Gastrocnemius medialis (tissue), 4 donors: Measurements from ENCODE around the gene JHY. TPM values are rescaled to one million over a fixed set of nuclear protein-coding genes. Genes with fewer than 3 reads are reported as not detected.

Experiments used
- ATAC-seq, 2 donors: fragments of 150-250 bp; one replicate each; pipeline ENCODE4 v1.9.1; 2016
- DNase-seq, 2 donors: peaks; one replicate each; pipeline ENCODE4 v3.0.0-alpha.2; 2019
- H3K27ac ChIP-seq, 4 donors: fragments of 200-600 bp; sonication (generic); 1 replicate in 1 of 4; 2 replicates in 3 of 4; pipeline ENCODE4 v1.5.1; 2016 to 2018; ENCODE audit warnings: mild to moderate bottlenecking in 2 of 4, moderate library complexity in 1 of 4
- H3K27me3 ChIP-seq, 3 donors: fragments of 200-600 bp; sonication (generic) in 2 of 3; 1 replicate in 1 of 3; 2 replicates in 2 of 3; pipeline versions ENCODE4 v1.5.1 to v1.6.0; 2016 to 2019; ENCODE audit warnings: mild to moderate bottlenecking in 1 of 3, moderate library complexity in 1 of 3
- H3K36me3 ChIP-seq, 2 donors: fragments of 200-600 bp; sonication (generic) in 1 of 2; one replicate each; pipeline ENCODE4 v1.5.1; 2017 to 2018
- H3K4me1 ChIP-seq, 2 donors: fragments of 200-600 bp; sonication (generic) in 1 of 2; one replicate each; pipeline ENCODE4 v1.5.1; 2016 to 2017; ENCODE audit warnings: mild to moderate bottlenecking in 2 of 2
- H3K4me3 ChIP-seq, 4 donors: fragments of 200-600 bp; sonication (generic) in 3 of 4; 1 replicate in 1 of 4; 2 replicates in 3 of 4; pipeline ENCODE4 v1.5.1; 2016 to 2019; ENCODE audit warnings: mild to moderate bottlenecking in 2 of 4
- H3K9me3 ChIP-seq, 3 donors: fragments of 200-600 bp; sonication (generic) in 2 of 3; 1 replicate in 1 of 3; 2 replicates in 2 of 3; pipeline ENCODE4 v1.5.1; 2016 to 2019
- CTCF ChIP-seq, 5 experiments: fragments of 450-650 bp in 3 of 5; fragments of 200-600 bp in 2 of 5; sonication (generic) in 2 of 5; IDR thresholded peaks in 4 of 5; conservative IDR thresholded peaks in 1 of 5; 1 replicate in 4 of 5; 2 replicates in 1 of 5; pipeline ENCODE4 v1.5.1; 2016 to 2019; ENCODE audit warnings: antibody characterized with exemption in 5 of 5, mild to moderate bottlenecking in 3 of 5, moderate library complexity in 3 of 5
- POLR2A ChIP-seq, 2 donors: fragments of 450-650 bp; IDR thresholded peaks; one replicate each; pipeline ENCODE4 v1.6.1; 2017; ENCODE audit warnings: antibody characterized with exemption in 2 of 2, mild to moderate bottlenecking in 2 of 2, moderate library complexity in 2 of 2
- in situ Hi-C, 4 donors: fragments of 200-750 bp; cut with MboI; loops; one replicate each; pipeline versions ENCODE4 v1.15.0 to v1.8.0; 2017; ENCODE audit warnings: low sequenced_read_pairs in 4 of 4
- intact Hi-C: fragments of 100-400 bp; cut with DNase I; formaldehyde crosslinking; loops from one replicate; pipeline ENCODE4 v1.15.1; 2023; ENCODE audit warnings: low total_unique reads
- total RNA-seq, 4 donors: library from RNA; depleted of rRNA; stranded (reverse); fragments of >200 nt; gene quantifications; one replicate each; pipeline versions ENCODE4 v1.1.0 to v1.2.3, GENCODE V29; 2016

Gene JHY
- total RNA-seq, 4 donors from 2014 or later = 0.16 to 1.3 (median 0.22) TPM

GRCh38 chr11:122851366-122851966 is 31.1 kb upstream of the JHY start:
- no peaks in the 10 kb centered on the region for H3K36me3 ChIP-seq
- H3K4me1 ChIP-seq = no peaks in the 10 kb centered on the region
- no peak overlapping the region for H3K27ac ChIP-seq
- ATAC-seq (no peak), DNase-seq (no peak)
- H3K4me3 ChIP-seq = no peak overlapping the region
- no peaks in the 10 kb centered on the region for H3K9me3 ChIP-seq
- TF ChIP-seq CTCF (IDR thresholded peaks at IDR 0.05 in 4 of 5, conservative IDR thresholded peaks at IDR 0.05 in 1 of 5) (no peak), POLR2A (IDR thresholded peaks at IDR 0.05) (no peak)
- no peaks in the 10 kb centered on the region for H3K27me3 ChIP-seq
- intact Hi-C loops (loop anchor here (10.0 kb wide), 1 partner anchor 57 kb away; no protein-coding TSS in a partner anchor), in situ Hi-C loops (loop anchor here in 2 of 4 donors (5.0 to 10.0 kb wide), 4 partner anchors 54 to 267 kb away; no protein-coding TSS in a partner anchor)

- TF ChIP-seq CTCF (IDR thresholded peaks at IDR 0.05 in 4 of 5, conservative IDR thresholded peaks at IDR 0.05 in 1 of 5) = no peak
- no peak for TF ChIP-seq POLR2A (IDR thresholded peaks at IDR 0.05)
- in situ Hi-C loops = loop anchor here in 2 of 4 donors (5.0 to 10.0 kb wide), 4 partner anchors 55 to 267 kb away; no protein-coding TSS in a partner anchor
- no peaks in the 10 kb centered on the region for H3K36me3 ChIP-seq
- no peaks in the 10 kb centered on the region for H3K27me3 ChIP-seq
- no peak overlapping the region for H3K4me3 ChIP-seq
- intact Hi-C loops = loop anchor here (2.0 to 10.0 kb wide), 2 partner anchors 57 to 223 kb away; no protein-coding TSS in a partner anchor
- no peaks in the 10 kb centered on the region for H3K9me3 ChIP-seq
- ATAC-seq (no peak), DNase-seq (no peak)
- H3K4me1 ChIP-seq = no peaks in the 10 kb centered on the region
- no peak overlapping the region for H3K27ac ChIP-seq
These were observed 30.3 kb upstream of the JHY start for GRCh38 chr11:122852074-122852795.

- TF ChIP-seq CTCF (IDR thresholded peaks at IDR 0.05 in 4 of 5, conservative IDR thresholded peaks at IDR 0.05 in 1 of 5) = no peak
- TF ChIP-seq POLR2A (IDR thresholded peaks at IDR 0.05) = no peak
- no peak for ATAC-seq
- Histone ChIP-seq H3K27me3 (no peaks in the 10 kb centered on the region), H3K27ac (no peak overlapping the region), H3K4me3 (no peak overlapping the region), H3K36me3 (no peaks in the 10 kb centered on the region), H3K4me1 (no peaks in the 10 kb centered on the region), H3K9me3 (no peaks in the 10 kb centered on the region)
- DNase-seq = no peak
- intact Hi-C loops = loop anchor here (2.0 to 10.0 kb wide), 2 partner anchors 58 to 224 kb away; no protein-coding TSS in a partner anchor
- in situ Hi-C loops = loop anchor here in 2 of 4 donors (5.0 to 10.0 kb wide), 4 partner anchors 55 to 268 kb away; no protein-coding TSS in a partner anchor
These were observed 29.8 kb upstream of the JHY start for GRCh38 chr11:122852796-122853160.

- TF ChIP-seq POLR2A (IDR thresholded peaks at IDR 0.05) = no peak
- no peak for TF ChIP-seq CTCF (IDR thresholded peaks at IDR 0.05 in 4 of 5, conservative IDR thresholded peaks at IDR 0.05 in 1 of 5)
- in situ Hi-C loops = loop anchor here in 2 of 4 donors (5.0 to 10.0 kb wide), 4 partner anchors 56 to 268 kb away; no protein-coding TSS in a partner anchor
- intact Hi-C loops = loop anchor here (2.0 to 10.0 kb wide), 2 partner anchors 58 to 224 kb away; no protein-coding TSS in a partner anchor
These were observed 29.3 kb upstream of the JHY start for GRCh38 chr11:122853261-122853660.

More at GRCh38 chr11:122853261-122853660, 29.3 kb upstream of the JHY start:
- H3K9me3 ChIP-seq = no peaks in the 10 kb centered on the region
- no peak overlapping the region for H3K4me3 ChIP-seq
- H3K27ac ChIP-seq = no peak overlapping the region
- ATAC-seq = no peak
- H3K4me1 ChIP-seq = no peaks in the 10 kb centered on the region
- DNase-seq = no peak
- no peaks in the 10 kb centered on the region for H3K27me3 ChIP-seq
- H3K36me3 ChIP-seq = no peaks in the 10 kb centered on the region
